Measurements from ENCODE around the gene ETV3L.
"Not testable (repeated sequence)": the region's sequence is repeated elsewhere in the genome, so short reads cannot be mapped to it uniquely, and the experiment has no call there.

The ETV3L gene

GRCh38 chr1:157105298-157105987 lies 5.8 kb upstream of the ETV3L start:
- no peak for DNase-seq (ENCODE audit: low read depth in 2 of 2)

GRCh38 chr1:157104598-157105293 lies 5.1 kb upstream of the ETV3L start:
- DNase-seq (ENCODE audit: low read depth in 2 of 2), result no peak

GRCh38 chr1:157103268-157103667 lies 3.7 kb upstream of the ETV3L start:
- no peak for DNase-seq (ENCODE audit: low read depth in 2 of 2)

DNA sequence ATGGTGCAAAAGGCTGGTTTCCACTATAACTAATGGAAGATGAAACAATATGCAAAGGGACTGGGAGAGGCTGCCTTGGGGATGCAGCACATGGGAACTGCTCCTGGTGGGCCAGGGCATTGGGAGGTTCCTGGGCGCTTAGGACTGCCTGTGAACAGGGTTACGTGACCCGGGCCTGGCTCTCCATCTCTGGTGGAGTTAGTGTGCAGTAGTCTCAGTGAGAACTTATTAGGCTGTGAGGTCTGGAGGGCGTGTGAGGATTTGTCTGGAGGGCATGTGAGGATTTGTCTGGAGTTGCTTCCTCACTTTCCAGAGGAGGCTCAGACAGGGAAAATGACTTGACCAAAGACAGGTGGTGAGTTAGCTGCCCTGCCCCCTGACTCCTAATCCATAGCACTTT lies 1.5 kb upstream of the ETV3L start:
- DNase-seq (ENCODE audit: low read depth in 2 of 2), result no peak

GRCh38 chr1:157098987-157099632 lies 498 bp downstream of the ETV3L start:
- DNase-seq (ENCODE audit: low read depth in 2 of 2), result not testable (repeated sequence)

DNA sequence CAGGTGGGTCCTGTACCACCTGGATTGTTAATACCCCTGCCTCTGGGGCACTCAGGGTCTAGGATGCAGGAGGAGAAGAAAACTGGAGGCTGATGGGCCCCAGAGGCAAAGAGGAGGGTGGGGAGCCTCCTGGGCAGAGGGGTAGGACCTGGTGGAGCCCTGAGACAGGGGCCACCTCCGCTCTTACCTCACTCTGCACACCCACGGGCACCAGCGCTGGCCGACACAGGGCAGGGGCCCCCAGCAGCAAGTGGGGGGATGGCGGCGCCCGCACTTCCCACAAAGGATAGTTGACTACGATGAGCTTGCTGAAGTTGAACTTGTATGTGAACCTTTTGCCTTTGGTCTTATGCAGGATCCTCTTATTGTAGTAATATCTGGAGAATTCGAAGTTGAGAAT lies 1.1 kb downstream of the ETV3L start:
- DNase-seq (ENCODE audit: low read depth in 2 of 2), result no peak

DNA sequence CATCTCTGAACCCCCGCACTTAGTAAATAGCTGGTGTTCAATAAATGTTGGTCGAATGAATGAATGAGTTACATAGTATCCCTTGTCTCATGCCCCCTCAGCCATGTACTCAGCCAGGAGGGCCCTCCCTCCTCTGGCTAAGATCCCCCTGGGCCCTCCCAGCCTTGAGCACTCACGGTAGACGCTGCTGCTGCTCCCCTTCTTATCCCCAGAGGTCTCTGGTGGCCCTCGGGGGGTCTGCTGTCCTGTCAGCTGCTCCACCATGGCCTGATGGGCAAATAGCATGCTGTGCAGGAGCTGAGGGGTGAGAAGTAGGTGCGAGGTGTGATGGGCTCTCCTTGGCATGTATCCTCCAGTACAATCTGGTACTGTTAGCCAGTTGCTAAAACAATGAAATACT lies 1.9 kb downstream of the ETV3L start:
- no peak for DNase-seq (ENCODE audit: low read depth in 2 of 2)

- no peak for DNase-seq (ENCODE audit: low read depth in 2 of 2)
Observed at GRCh38 chr1:157096881-157097280, 2.7 kb downstream of the ETV3L start.

DNA sequence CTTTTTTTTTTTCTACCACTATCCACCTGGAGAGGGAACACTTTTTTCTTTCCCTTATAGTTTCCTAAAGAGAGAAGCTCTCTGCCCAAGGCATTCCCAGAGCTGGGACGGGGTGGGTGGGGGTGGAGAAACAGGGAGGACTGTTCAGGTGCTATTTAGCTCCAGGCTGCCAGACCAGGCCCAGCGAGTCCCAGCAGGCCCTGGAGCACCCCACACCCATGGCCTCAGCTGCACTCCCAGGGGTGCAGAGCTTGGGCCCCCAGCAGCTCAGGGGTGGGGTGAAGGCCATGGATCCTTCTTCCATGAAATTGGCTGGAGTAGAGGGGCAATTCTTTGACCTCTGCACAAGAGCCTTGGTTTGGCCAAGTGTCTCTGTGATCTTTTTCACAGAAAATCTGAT lies 4.1 kb downstream of the ETV3L start:
- DNase-seq (ENCODE audit: low read depth in 2 of 2), result no peak

- no peak for DNase-seq (ENCODE audit: low read depth in 2 of 2)
Observed at GRCh38 chr1:157095091-157095490, 4.5 kb downstream of the ETV3L start.

GRCh38 chr1:157092831-157093230 lies 6.8 kb downstream of the ETV3L start:
- no peak for DNase-seq (ENCODE audit: low read depth in 2 of 2)

DNA sequence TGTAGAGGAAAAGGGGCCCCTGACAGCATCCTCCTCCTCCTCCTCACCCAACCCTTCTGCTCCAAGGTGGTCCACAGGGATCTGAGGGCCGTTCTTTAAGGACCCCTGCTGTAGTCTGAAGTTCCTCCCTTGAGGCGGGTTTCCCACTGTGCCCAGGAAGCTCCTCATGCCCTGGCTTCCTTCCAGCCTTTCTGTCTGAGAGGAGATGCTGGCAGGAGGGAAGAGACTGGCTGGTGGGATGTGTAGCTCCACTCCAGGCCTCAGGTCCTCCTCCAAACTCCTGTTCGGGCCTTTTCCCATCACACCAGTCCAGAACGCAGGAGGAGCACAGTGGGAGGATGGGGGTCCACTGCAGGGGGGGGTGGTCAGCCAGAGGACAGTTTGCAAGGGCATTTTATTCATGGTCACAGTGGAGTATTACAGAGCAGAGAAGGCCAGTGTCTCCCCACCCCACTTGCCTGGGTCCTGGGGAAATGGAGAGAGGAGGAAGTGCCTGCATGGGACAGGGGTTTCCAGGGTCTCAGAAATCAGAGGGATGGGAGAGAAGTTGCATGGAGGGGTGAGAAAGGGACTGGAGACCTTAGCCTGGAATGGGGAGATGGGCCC lies 7.8 kb downstream of the ETV3L start:
- DNase-seq (ENCODE audit: low read depth in 2 of 2), result no peak

- no peak for DNase-seq (ENCODE audit: low read depth in 2 of 2)
Observed at GRCh38 chr1:157091186-157091585, 8.4 kb downstream of the ETV3L start.

GRCh38 chr1:157090771-157091170 lies 8.8 kb downstream of the ETV3L start:
- no peak for DNase-seq (ENCODE audit: low read depth in 2 of 2)

GRCh38 chr1:157090196-157090647 lies 9.4 kb downstream of the ETV3L start:
- DNase-seq (ENCODE audit: low read depth in 2 of 2), result peak; percentile 81 to 83

DNA sequence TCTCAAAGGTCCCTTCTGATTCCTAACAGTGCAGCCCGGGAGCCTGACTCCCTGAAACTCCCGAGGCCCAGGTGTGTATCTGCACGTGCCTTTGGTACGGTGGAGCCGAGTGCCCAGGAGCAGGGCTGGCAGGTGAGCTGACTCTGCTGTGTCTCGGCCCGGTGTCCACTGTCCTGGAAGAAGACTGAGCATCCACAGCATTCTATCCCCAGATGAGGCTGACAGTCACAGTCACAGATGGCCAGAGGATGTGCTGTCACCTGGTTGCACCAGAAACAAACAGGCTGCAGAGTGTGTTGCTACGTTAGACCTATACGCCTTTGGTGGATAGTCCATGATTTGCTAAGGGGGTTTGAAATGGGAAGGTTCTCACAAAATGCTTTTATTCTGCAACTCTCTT lies 9.8 kb downstream of the ETV3L start:
- no peak for DNase-seq (ENCODE audit: low read depth in 2 of 2)

DNA sequence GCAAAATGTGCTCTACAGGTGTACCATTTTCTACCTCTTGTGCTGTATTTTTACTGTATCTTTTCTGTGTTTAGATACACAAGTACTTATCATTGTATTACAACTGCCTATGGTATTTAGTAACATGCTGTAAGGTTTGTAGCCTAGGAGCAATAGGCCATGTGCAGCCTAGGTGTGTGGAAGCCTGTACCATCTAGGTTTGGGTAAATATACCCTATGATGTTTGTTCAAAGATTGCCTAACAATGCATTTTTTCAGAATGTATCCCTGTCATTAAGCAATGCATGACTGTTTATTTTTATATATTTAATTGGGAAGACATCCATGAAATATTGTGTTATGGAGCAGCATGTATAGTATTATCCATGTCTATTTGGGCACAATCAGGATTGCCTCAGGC lies 11.0 kb downstream of the ETV3L start:
- no peak for DNase-seq (ENCODE audit: low read depth in 2 of 2)

GRCh38 chr1:157087030-157087429 lies 12.6 kb downstream of the ETV3L start:
- DNase-seq (ENCODE audit: low read depth in 2 of 2), result no peak

DNA sequence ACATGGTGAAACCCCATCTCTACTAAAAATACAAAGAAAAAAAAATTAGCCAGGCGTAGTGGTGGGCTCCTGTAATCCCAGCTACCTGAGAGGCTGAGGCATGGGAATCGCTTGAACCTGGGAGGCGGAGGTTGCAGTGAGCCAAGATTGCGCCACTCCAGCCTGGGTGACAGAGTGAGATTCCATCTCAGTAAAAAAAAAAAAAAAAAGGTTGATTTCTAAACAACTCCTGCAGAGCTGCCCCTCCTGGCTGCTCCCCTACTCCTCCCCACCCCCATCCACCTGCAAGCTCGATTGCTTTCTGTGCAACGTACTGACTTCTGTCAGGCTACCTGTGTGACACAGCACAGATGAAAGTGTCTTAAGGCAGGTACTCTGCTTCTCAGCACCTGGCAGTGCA lies 13.3 kb downstream of the ETV3L start:
- DNase-seq (ENCODE audit: low read depth in 2 of 2), result no peak

GRCh38 chr1:157085421-157085820 lies 14.2 kb downstream of the ETV3L start:
- no peak for DNase-seq (ENCODE audit: low read depth in 2 of 2)

- DNase-seq (ENCODE audit: low read depth in 2 of 2), result no peak
Observed at GRCh38 chr1:157084720-157085119, 14.9 kb downstream of the ETV3L start.

DNA sequence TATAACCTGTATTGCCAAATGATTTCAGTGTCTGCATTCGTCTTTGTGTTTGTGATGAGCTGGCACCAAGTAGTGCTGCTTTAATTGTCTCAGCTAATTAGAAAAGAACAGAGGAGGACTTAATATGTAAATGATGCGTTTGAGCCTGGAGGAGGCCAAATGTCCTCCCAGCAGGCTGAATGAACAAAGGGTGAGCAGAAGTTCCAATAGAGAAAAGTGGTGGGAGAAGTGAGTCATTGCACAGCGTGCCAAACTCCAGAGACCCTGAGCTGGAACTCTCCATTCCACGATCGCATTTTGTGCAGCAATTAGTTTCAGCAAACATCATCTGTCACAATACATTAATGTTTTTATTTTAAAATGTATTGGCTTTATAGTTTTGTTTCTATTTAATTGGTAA lies 17.9 kb downstream of the ETV3L start:
- no peak for DNase-seq (ENCODE audit: low read depth in 2 of 2)

DNA sequence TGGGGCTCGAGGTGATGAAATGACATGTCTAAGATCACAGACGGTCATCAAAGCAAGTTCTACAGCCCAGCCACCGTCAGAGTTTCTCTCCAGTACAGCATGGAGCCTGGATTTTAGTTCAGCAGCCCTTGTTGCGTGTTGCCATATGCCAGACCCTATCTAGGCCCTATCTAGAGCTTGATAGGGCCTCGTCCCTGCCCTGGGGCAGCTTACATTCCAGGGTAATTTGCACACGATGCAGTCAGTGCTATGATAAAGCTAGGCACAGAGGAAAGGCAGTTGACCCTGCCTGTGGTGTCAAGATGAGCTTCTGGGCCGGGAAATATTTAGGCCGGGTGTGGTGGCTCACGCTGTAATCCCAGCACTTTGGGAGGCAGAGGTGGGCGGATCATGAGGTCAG lies 18.9 kb downstream of the ETV3L start:
- no peak for DNase-seq (ENCODE audit: low read depth in 2 of 2)

Data from stimulated activated CD8-positive, alpha-beta memory T cell treated with anti-CD3 and anti-CD28 coated beads, Interleukin-2, amount 100 ng/mL, for 48 hours (primary cell).